CD14-positive monocyte (primary cell): ENCODE measurements around the gene C17orf67. TPM values are rescaled to one million over a fixed set of nuclear protein-coding genes. Genes with fewer than 3 reads are reported as not detected.

Source experiments
- DNase-seq, 3 donors: peaks; one replicate each; pipeline ENCODE4 v3.0.0-alpha.2; 2011 to 2022
- H2AFZ ChIP-seq: 2 replicates; pipeline ENCODE4 v1.6.0; 2012; ENCODE audit warnings: mild to moderate bottlenecking, low read depth, low read length, inconsistent platforms; ENCODE audit not compliant: insufficient read depth, poor library complexity, severe bottlenecking
- H3K27ac ChIP-seq, 2 donors: 1 replicate in 1 of 2; 2 replicates in 1 of 2; pipeline ENCODE4 v1.5.1; 2012 to 2013; ENCODE audit warnings: low read length in 2 of 2, control low read depth in 1 of 2, inconsistent platforms in 1 of 2, low read depth in 1 of 2, mild to moderate bottlenecking in 1 of 2
- H3K27me3 ChIP-seq, 2 donors: one replicate each; pipeline versions ENCODE4 v1.6.0 to v1.6.1; 2011 to 2013; ENCODE audit warnings: low read length in 2 of 2; ENCODE audit not compliant: control insufficient read depth in 2 of 2, insufficient read depth in 2 of 2
- H3K36me3 ChIP-seq, 2 donors: replicated peaks in 1 of 2; 1 replicate in 1 of 2; 2 replicates in 1 of 2; pipeline versions ENCODE4 v1.5.1 to v1.6.1; 2012 to 2013; ENCODE audit warnings: low read length in 2 of 2, control low read depth in 1 of 2, inconsistent platforms in 1 of 2, mild to moderate bottlenecking in 1 of 2; ENCODE audit not compliant: insufficient read depth in 2 of 2, control insufficient read depth in 1 of 2
- H3K4me1 ChIP-seq, 2 donors: 1 replicate in 1 of 2; 2 replicates in 1 of 2; pipeline versions ENCODE4 v1.5.1 to v1.6.1; 2012 to 2013; ENCODE audit warnings: low read length in 2 of 2, control low read depth in 1 of 2, inconsistent platforms in 1 of 2, mild to moderate bottlenecking in 1 of 2, moderate library complexity in 1 of 2; ENCODE audit not compliant: insufficient read depth in 2 of 2, control insufficient read depth in 1 of 2
- H3K4me2 ChIP-seq: replicated peaks from 2 replicates; pipeline ENCODE3; 2012; ENCODE audit warnings: low read length, moderate library complexity, mild to moderate bottlenecking; ENCODE audit not compliant: poor library complexity, severe bottlenecking; ENCODE audit errors: extremely low read depth
- H3K4me3 ChIP-seq, 3 experiments: fragments of 200-600 bp in 1 of 3; sonication (generic) in 1 of 3; replicated peaks in 1 of 3; 1 replicate in 2 of 3; 2 replicates in 1 of 3; pipeline ENCODE4 v1.5.1; 2011 to 2013; ENCODE audit warnings: low read length in 3 of 3, mild to moderate bottlenecking in 3 of 3, control low read depth in 2 of 3, low read depth in 2 of 3, inconsistent platforms in 1 of 3, moderate library complexity in 1 of 3
- H3K79me2 ChIP-seq: 2 replicates; pipeline ENCODE4 v1.6.0; 2012; ENCODE audit warnings: mild to moderate bottlenecking, control low read depth, inconsistent platforms, low read length, moderate library complexity; ENCODE audit not compliant: insufficient read depth
- H3K9ac ChIP-seq: 2 replicates; pipeline ENCODE4 v1.6.0; 2017; ENCODE audit warnings: low read length, mild to moderate bottlenecking; ENCODE audit not compliant: insufficient read depth, poor library complexity, severe bottlenecking
- H3K9me3 ChIP-seq, 2 donors: replicated peaks in 1 of 2; 1 replicate in 1 of 2; 2 replicates in 1 of 2; pipeline versions ENCODE4 v1.5.1 to v1.6.1; 2012 to 2013; ENCODE audit warnings: low read length in 2 of 2, control low read depth in 1 of 2; ENCODE audit not compliant: control insufficient read depth in 1 of 2, insufficient read depth in 1 of 2
- H4K20me1 ChIP-seq: 2 replicates; pipeline ENCODE4 v1.6.0; 2012; ENCODE audit warnings: mild to moderate bottlenecking, low read length, control low read depth, moderate library complexity; ENCODE audit not compliant: insufficient read depth
- H3K27ac Mint-ChIP-seq, 7 donors: one replicate each; pipeline ENCODE4 v1.8.0; 2020; ENCODE audit warnings: mild to moderate bottlenecking in 7 of 7, mixed read lengths in 7 of 7, moderate library complexity in 6 of 7, inconsistent platforms in 2 of 7
- H3K27me3 Mint-ChIP-seq, 3 donors: one replicate each; pipeline ENCODE4 v1.8.0; 2021 to 2022; ENCODE audit warnings: low read depth in 3 of 3, mild to moderate bottlenecking in 3 of 3, mixed read lengths in 3 of 3, moderate library complexity in 3 of 3, inconsistent platforms in 1 of 3
- H3K36me3 Mint-ChIP-seq, 2 donors: one replicate each; pipeline ENCODE4 v1.8.0; 2020; ENCODE audit warnings: mixed read lengths in 2 of 2, inconsistent platforms in 1 of 2, mild to moderate bottlenecking in 1 of 2
- H3K4me1 Mint-ChIP-seq: one replicate; pipeline ENCODE4 v1.8.0; 2020; ENCODE audit warnings: mild to moderate bottlenecking, mixed read lengths
- H3K4me3 Mint-ChIP-seq, 2 donors: one replicate each; pipeline ENCODE4 v1.8.0; 2020; ENCODE audit warnings: mild to moderate bottlenecking in 2 of 2, mixed read lengths in 2 of 2, moderate library complexity in 1 of 2
- H3K9me3 Mint-ChIP-seq, 7 donors: one replicate each; pipeline ENCODE4 v1.8.0; 2020 to 2022; ENCODE audit warnings: mixed read lengths in 7 of 7, mild to moderate bottlenecking in 6 of 7, moderate library complexity in 6 of 7, inconsistent platforms in 2 of 7
- WGBS: methylation state at CpG from one replicate; pipeline ENCODE4 v1.1.5; 2013; ENCODE audit warnings: missing lambda C conversion rate; ENCODE audit not compliant: insufficient coverage; 5-methylcytosine and 5-hydroxymethylcytosine counted together
- intact Hi-C, 2 donors: fragments of 100-400 bp; cut with micrococcal nuclease; formaldehyde crosslinking; loops; one replicate each; pipeline versions ENCODE4 v1.15.0 to v1.15.1; 2023
- polyA plus RNA-seq, 3 donors: library from polyadenylated mRNA; depleted of rRNA in 1 of 3; unstranded in 2 of 3; stranded (reverse) in 1 of 3; fragments of 300-500 nt in 2 of 3; fragments of >200 nt in 1 of 3; fragmentation: Illumina TruSeq in 2 of 3; gene quantifications; 1 replicate in 2 of 3; 2 replicates in 1 of 3; pipeline ENCODE4 v1.2.3, GENCODE V29; 2012 to 2021
- TF ChIP-seq, protein P1 (sequence below): fragments of 200-600 bp; IDR thresholded peaks from one replicate; pipeline ENCODE4 v1.8.0; 2022; ENCODE audit warnings: antibody characterized with exemption, mild to moderate bottlenecking

The C17orf67 gene
- polyA plus RNA-seq, 3 donors = 0.56 to 0.57 (median 0.56) TPM

DNA sequence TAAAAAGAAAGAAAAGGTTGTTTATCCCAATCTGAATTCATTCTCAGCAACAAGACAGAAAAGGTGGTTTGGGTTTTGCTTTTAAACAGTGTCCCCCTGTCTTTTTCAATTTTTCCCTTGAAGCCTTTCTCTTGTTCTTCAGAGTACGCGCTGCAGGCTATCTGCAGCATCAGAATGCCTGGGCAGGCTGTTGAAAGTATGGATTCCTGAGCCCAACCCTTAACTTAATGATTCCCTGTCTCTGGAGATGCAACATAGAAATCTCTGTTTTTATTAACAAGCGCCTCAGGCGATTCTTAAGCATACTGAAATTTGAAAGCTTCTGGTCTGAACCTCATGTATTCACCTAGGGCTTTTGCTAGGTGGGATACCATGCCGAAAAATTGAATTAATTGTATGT is 32.4 kb upstream of the C17orf67 start:
- no peak overlapping the region for H3K9ac ChIP-seq
- H3K4me3 Mint-ChIP-seq = no peak overlapping the region

DNA sequence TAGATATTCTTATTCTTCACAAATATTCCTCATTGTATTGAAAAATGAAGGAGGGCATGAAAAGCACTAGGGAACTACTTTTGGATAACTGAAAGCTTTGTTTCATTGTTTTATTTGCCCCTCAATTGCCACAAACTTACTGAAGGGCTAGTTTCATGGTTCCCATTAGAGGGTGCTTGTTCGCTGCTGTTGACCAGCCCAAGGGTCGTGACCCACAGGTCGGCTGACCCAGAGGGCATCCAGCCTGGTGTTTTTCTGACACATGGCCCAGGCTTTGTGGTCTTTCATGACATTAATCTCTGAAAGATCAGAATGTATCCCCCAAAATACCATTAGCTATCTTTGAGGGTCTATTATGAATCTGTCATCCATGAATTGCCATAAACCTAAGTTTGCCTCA is 30.3 kb upstream of the C17orf67 start:
- H3K4me3 Mint-ChIP-seq = no peak overlapping the region
- peaks cover 28 to 31% of the 10 kb centered on the region in 2 donors for H3K36me3 Mint-ChIP-seq
- H3K27me3 Mint-ChIP-seq = no peaks in the 10 kb centered on the region
- no peak overlapping the region for H3K4me2 ChIP-seq
- no peak overlapping the region for H3K27ac Mint-ChIP-seq
- H3K27me3 ChIP-seq = no peaks in the 10 kb centered on the region
- H4K20me1 ChIP-seq = no peaks in the 10 kb centered on the region
- H3K79me2 ChIP-seq = no peaks in the 10 kb centered on the region
- 80% methylated on average over 2 of the region's 3 CpGs for WGBS
- no peaks in the 10 kb centered on the region for H3K9me3 Mint-ChIP-seq
- H3K4me3 ChIP-seq = no peak overlapping the region
- H3K27ac ChIP-seq = no peak overlapping the region
- H3K9me3 ChIP-seq = no peaks in the 10 kb centered on the region
- no peak for DNase-seq
- H3K4me1 Mint-ChIP-seq = no peaks in the 10 kb centered on the region
- intact Hi-C loops = no loop called here
- TF ChIP-seq, protein P1, sequence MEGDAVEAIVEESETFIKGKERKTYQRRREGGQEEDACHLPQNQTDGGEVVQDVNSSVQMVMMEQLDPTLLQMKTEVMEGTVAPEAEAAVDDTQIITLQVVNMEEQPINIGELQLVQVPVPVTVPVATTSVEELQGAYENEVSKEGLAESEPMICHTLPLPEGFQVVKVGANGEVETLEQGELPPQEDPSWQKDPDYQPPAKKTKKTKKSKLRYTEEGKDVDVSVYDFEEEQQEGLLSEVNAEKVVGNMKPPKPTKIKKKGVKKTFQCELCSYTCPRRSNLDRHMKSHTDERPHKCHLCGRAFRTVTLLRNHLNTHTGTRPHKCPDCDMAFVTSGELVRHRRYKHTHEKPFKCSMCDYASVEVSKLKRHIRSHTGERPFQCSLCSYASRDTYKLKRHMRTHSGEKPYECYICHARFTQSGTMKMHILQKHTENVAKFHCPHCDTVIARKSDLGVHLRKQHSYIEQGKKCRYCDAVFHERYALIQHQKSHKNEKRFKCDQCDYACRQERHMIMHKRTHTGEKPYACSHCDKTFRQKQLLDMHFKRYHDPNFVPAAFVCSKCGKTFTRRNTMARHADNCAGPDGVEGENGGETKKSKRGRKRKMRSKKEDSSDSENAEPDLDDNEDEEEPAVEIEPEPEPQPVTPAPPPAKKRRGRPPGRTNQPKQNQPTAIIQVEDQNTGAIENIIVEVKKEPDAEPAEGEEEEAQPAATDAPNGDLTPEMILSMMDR = no peak
- H3K4me1 ChIP-seq = no peaks in the 10 kb centered on the region
- H3K36me3 ChIP-seq = peaks cover 6 to 20% of the 10 kb centered on the region in 2 donors
- no peak overlapping the region for H3K9ac ChIP-seq
- H2AFZ ChIP-seq = no peak overlapping the region

More for the DNA sequence above, 32.4 kb upstream of the C17orf67 start:
- intact Hi-C loops = no loop called here
- Histone ChIP-seq H2AFZ (no peak overlapping the region), H3K4me2 (no peak overlapping the region), H3K27me3 (no peaks in the 10 kb centered on the region), H3K27ac (no peak overlapping the region), H3K4me1 (no peaks in the 10 kb centered on the region), H3K79me2 (no peaks in the 10 kb centered on the region), H3K9me3 (no peaks in the 10 kb centered on the region), H3K4me3 (no peak overlapping the region), H4K20me1 (no peaks in the 10 kb centered on the region), H3K36me3 (peaks cover 6 to 20% of the 10 kb centered on the region in 2 donors)
- Mint-ChIP-seq H3K27me3 (no peaks in the 10 kb centered on the region), H3K9me3 (no peaks in the 10 kb centered on the region), H3K27ac (no peak overlapping the region), H3K4me1 (peaks cover 3% of the 10 kb centered on the region), H3K36me3 (peaks cover 15 to 21% of the 10 kb centered on the region in 2 donors)
- TF ChIP-seq, protein P1 = no peak
- WGBS = 100% methylated on average over 1 of the region's 5 CpGs
- DNase-seq = no peak
